GM12891 (cell line): ENCODE data around the gene GNE.

Source experiments
- POLR2A ChIP-seq: IDR thresholded peaks from 2 replicates; pipeline ENCODE4 v1.6.1; 2011; ENCODE audit warnings: low read depth, low read length, control low read depth
- POLR2AphosphoS5 ChIP-seq: IDR thresholded peaks from 2 replicates; pipeline ENCODE4 v1.6.1; 2011; ENCODE audit warnings: low read depth, low read length, control low read depth
- SPI1 ChIP-seq: IDR thresholded peaks from 2 replicates; pipeline ENCODE4 v1.6.1; 2011; ENCODE audit warnings: low read depth, low read length, control low read depth
- TAF1 ChIP-seq: IDR thresholded peaks from 2 replicates; pipeline ENCODE4 v1.6.1; 2011; ENCODE audit warnings: low read depth, low read length, control low read depth

DNA sequence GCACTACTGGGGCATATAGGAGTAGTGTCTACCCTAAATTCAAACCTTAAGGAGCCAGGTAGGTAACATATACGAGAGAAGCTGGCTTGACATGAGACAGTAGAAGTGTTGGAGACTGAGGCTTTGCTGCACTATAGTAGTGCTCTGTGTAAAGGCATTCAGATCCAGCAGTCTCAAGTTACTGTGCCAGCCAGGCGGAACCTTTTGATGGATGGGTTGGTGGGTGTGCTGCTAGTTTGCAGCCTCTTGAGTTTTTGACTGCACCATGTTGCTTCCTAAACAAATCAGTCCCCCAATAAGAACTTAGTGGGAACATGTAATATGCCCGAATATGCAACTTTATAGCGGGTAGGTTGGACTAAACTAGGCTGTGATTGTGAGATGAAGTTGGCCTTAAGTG lies 66.1 kb downstream of the GNE start:
- TF ChIP-seq POLR2A, result no peak
- no peak for TF ChIP-seq TAF1
- no peak for TF ChIP-seq POLR2AphosphoS5
- no peak for TF ChIP-seq SPI1
